NCI-H446 (cell line): ENCODE results near the gene MKNK1.

Experiments used
- DNase-seq, 2 experiments: peaks; one replicate each; lab custom pipeline; 2025; lab: John Stamatoyannopoulos, UW

MKNK1 gene

GRCh38 chr1:46618754-46619415, 14.8 kb upstream of the MKNK1 start:
- no peak for DNase-seq

DNA sequence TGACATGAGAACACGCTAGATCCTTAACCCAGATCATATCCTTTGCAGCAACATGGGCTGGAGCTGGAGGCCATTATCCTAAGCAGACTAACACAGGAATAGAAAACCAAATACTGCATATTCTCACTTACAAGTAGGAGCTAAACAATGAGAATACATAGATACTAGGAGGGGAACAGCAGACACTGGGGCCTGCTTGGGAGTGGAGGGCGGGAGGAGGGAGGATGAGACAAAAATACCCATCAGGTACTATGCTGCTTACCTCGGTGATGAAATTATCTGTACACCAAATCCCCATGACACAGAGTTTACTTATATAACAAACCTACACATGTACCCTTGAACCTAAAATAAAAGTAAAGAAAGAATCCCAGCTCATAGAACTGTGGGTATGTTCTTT, 13.8 kb upstream of the MKNK1 start:
- no peak for DNase-seq

GRCh38 chr1:46617108-46617800, 13.2 kb upstream of the MKNK1 start:
- no peak for DNase-seq

GRCh38 chr1:46616277-46617107, 12.4 kb upstream of the MKNK1 start, which contains the start of gene MOB3C:
Gene MOB3C (minus strand): TSS chr1:46616811. CDS start chr1:46613321, 3,490 bp downstream.
- DNase-seq: peak in 1 of 2 experiments; percentile 33

DNA sequence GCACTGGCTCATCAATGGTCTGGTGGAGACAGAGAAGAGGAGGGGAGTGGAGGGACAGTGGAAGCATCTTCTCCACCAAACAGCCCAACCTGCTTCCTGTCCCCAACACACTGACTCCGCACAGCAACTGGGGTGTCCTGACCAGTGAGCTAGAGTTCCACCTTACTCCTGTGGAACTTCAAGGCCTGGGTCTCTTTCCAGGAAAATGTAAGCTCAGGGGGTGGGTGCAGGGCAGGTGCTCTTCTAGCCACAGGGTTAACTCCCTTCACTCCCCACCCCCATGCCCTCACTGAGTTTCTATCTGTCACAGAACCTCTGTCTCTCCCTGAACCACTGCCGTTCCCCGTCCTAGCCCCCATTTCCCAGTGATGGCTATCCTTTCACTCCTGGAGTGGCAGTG, 11.7 kb upstream of the MKNK1 start:
- DNase-seq: no peak

DNA sequence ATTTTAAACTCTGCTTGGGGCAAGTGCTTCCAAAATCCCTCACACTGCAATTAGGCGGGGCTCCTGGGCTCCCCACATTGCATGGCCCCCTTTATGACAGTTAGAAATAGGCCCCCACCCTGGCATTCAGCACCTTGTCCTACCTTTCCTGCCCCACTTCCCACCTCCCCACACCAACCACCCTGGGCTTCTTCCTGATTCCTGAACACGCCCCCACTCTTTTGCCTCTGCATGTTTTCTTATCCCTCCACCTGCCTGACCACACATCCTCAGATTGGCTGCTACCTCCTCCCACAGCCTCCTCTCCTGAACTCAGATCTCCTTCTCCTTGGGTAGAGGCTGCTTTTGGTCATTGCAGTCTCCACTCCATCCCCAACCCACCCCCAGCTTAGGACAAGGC, 11.0 kb upstream of the MKNK1 start:
- DNase-seq: no peak

DNA sequence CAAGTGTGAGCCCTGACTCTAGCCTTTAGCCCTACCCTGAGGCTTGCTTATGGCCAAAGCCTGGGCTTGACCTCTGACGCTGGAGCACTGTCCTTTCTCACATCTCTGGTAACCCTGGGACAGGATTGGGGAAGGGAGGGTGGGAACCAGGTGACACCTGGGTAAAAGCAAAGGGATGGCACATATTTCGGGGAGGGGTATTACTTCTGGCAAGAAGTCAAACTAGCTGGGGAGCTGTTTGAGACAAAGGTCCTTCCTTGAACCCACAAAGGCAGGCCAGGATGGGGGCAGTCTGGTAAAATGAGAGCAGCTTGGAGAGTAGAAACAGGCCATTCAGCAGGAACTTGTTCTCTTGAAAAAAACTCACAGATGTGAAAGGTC, 10.5 kb upstream of the MKNK1 start:
- no peak for DNase-seq

DNA sequence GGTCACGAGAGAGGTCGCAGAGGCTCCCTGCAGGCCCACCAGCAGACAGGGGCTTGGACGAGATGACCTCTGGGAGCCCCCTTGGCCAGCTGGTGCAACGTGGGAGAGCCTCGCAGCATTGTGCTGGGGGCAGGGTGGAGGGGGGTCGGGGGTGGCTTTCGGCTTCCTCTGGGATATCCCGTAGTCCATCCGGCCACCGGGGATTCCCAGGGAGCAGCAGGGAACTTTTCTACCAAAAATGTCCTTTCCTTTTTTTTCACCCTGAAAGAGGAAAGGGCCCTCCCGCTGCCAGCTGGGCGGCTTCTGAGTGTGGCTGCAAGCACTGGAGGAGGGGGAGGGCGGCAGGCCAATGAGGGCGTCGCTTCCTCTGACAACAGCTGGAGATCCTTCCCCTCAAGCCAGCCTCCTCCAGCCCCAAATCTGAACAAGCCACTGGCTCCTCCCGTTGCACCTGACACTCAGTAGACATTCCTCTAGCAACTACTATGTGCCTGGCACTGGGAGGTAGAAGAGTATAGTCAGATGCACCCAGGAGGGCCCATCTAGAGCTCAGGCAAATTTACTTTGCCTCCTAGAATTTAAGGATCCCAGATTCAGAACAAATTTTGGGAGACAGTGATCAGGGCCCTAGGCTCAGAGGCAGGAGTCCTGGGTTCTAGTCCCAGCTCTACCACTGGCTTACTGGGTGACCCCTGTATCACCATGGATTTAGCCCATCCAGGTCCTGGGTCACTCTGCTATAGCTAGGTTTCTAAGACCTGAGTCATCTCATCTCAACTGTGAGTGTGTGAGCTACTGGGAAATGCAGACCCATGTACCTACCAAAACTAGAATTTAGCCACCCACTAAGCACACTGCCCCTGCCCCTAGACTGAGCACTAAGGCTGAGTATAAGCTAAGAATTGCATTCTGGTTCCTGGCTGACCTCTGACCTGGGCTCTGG, 9.9 kb upstream of the MKNK1 start:
- DNase-seq: peak; percentile 69 to 79

DNA sequence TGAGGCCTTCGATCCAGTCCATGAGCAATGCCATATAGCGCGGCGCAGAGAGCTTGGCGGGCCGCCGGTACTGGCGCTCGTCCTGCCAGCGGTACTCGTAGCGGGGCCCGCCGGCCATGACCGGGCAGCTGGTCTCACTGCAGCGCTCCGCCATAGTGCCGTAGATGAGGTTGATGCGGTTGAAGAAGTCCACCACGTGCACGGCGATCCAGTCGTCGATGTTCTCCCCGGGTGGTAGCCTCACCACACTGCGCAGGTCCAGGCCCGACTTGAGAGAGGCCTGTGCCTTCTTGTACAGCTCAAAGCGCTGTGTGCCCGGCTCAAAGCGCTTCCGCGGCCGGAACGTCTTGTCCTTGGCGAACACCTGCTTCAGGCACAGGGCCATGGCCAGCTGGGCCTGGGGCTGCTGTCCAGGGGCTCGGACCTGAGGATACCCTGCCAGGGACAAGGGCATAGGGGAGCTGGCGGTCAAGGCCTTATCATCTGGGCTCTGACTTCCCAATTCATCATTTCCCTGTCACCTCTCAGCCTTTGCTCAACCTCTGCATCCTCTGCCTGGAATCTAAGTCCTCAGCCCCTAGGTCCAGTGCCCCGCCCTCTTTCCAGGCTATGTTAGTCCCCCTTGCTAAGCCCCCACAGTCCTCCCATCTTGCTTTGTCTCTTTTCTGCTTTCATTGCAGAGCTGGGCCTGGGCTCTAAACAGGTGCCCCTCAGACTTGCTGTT, 9.0 kb upstream of the MKNK1 start:
- no peak for DNase-seq

DNA sequence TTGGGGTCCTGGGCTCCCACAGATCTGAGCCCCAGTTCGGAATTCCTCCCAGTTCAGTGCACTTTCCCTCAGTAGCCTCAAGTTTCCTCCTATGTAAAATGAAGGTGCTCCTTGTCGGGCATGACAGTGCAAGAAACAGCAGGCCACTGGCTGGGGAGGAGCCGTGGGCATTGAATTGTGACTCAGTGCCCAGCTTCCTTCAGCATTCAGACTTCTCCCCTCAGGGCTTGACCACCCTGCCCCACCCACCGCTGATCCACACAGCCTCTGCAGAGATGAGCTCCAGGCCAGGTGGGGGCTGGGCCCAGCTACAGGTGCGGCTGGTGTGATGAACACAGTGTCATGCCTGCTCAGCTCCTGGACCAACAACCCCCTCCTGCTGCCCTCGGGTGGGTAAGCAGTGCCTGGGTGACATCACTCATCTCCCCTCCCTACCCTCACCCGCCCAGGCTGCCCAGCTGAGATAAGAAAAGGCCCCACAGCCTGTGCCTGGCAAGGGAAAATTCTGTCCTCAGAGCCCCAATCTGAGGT, 7.7 kb upstream of the MKNK1 start:
- DNase-seq: no peak

GRCh38 chr1:46607345-46608130, 3.5 kb upstream of the MKNK1 start:
- DNase-seq: peak; percentile 83 to 94

DNA sequence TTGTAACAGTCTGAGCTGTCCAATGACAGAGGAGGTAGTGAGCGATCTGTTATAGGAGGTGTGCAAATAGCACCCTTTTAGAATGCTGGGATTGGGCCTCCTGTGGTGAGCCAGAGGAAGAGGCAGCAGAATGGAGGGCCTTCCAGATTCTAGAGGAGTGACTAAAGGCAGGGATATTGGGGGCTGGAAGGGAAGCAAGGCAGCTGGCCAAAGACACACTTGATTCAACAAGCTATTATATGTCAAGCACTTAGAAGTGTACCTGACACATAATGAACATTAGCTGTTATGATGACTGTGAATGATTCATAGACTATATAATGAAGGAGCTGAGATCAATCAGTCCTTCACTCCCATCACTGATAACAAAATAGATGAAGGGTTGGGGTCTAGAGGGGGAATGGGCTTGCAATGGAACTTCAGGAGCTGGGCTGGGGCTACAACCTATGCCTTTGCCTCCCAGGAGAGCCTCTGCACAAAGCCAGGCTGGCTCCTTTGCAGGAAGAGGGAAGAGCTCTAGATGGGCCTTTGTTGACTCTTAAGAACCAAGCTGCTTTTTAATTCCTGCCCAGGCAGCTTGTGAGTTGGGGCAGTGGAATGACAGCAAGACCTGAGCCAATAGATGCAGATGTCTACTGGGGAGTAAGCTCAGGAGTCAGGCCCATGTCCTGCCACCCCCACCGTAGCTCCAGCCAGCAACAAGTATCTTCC, 2.3 kb upstream of the MKNK1 start:
- DNase-seq: peak; percentile 46 to 84

- DNase-seq: no peak
Observed at GRCh38 chr1:46605232-46605631, 1.2 kb upstream of the MKNK1 start.

DNA sequence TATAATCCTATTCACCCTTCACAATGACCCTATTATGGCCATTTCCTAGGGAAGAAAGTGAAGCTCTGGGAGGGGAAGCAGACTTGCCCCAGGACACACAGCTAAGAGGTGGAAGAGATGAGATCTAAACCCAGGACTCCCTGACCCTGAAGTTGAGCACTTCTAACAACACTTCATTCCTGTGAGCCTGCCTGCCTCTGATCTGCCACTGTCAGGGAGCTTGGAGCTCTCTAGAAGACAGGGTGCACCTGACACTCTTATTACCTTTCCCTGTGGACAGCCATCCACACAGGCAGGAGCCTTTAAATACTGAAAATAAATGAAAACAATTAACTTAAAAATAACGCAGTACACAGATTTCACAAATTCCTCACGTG, 599 bp downstream of the MKNK1 start:
- DNase-seq: no peak

GRCh38 chr1:46601257-46602007, 2.6 kb downstream of the MKNK1 start:
- DNase-seq: no peak

- no peak for DNase-seq
Observed at GRCh38 chr1:46599059-46599970, 4.8 kb downstream of the MKNK1 start.

GRCh38 chr1:46596846-46597245, 7.2 kb downstream of the MKNK1 start:
- no peak for DNase-seq

GRCh38 chr1:46596036-46596435, 8.0 kb downstream of the MKNK1 start:
- DNase-seq: no peak
